Spleen (tissue), 11 donors: Measurements from ENCODE around the gene SPIRE2. TPM values are rescaled to one million over a fixed set of nuclear protein-coding genes. Genes with fewer than 3 reads are reported as not detected.

Experiments used
- DNase-seq: peaks from one replicate; pipeline ENCODE4 v3.0.0-alpha.2; 2020
- H3K27ac ChIP-seq, 8 donors: fragments of 200-600 bp; sonication (generic) in 7 of 8; 1 replicate in 4 of 8; 2 replicates in 4 of 8; pipeline versions ENCODE4 v1.5.0 to v1.8.0; 2016 to 2021; ENCODE audit warnings: inconsistent platforms in 4 of 8, mild to moderate bottlenecking in 4 of 8, moderate library complexity in 1 of 8
- H3K27me3 ChIP-seq, 7 donors: fragments of 200-600 bp; sonication (generic) in 6 of 7; replicated peaks in 1 of 7; 1 replicate in 4 of 7; 2 replicates in 3 of 7; pipeline versions ENCODE4 v1.5.0 to v1.8.0; 2016 to 2021; ENCODE audit warnings: inconsistent platforms in 3 of 7, mild to moderate bottlenecking in 1 of 7
- H3K36me3 ChIP-seq, 6 donors: fragments of 200-600 bp; sonication (generic) in 5 of 6; 1 replicate in 4 of 6; 2 replicates in 2 of 6; pipeline versions ENCODE4 v1.5.0 to v1.8.0; 2016 to 2021; ENCODE audit warnings: inconsistent platforms in 2 of 6
- H3K4me1 ChIP-seq, 6 donors: fragments of 200-600 bp; sonication (generic) in 5 of 6; 1 replicate in 3 of 6; 2 replicates in 3 of 6; pipeline versions ENCODE4 v1.5.0 to v1.8.0; 2016 to 2021; ENCODE audit warnings: inconsistent platforms in 3 of 6
- H3K4me3 ChIP-seq, 8 donors: fragments of 200-600 bp; sonication (generic) in 7 of 8; 1 replicate in 4 of 8; 2 replicates in 4 of 8; pipeline versions ENCODE4 v1.5.0 to v1.8.0; 2016 to 2021; ENCODE audit warnings: inconsistent platforms in 4 of 8, mild to moderate bottlenecking in 4 of 8, moderate library complexity in 2 of 8
- H3K9me3 ChIP-seq, 8 donors: fragments of 200-600 bp; sonication (generic) in 7 of 8; 1 replicate in 4 of 8; 2 replicates in 4 of 8; pipeline versions ENCODE4 v1.5.0 to v1.8.0; 2016 to 2021; ENCODE audit warnings: inconsistent platforms in 4 of 8
- CTCF ChIP-seq, 11 experiments: fragments of 200-600 bp in 7 of 11; fragments of 450-650 bp in 4 of 11; sonication (generic) in 4 of 11; IDR thresholded peaks in 8 of 11; conservative IDR thresholded peaks in 3 of 11; 1 replicate in 7 of 11; 2 replicates in 4 of 11; pipeline versions ENCODE4 v1.4.0 to v1.8.0; 2016 to 2021; ENCODE audit warnings: antibody characterized with exemption in 11 of 11, inconsistent platforms in 4 of 11, mild to moderate bottlenecking in 1 of 11
- POLR2A ChIP-seq, 3 donors: fragments of 450-650 bp; IDR thresholded peaks; one replicate each; pipeline ENCODE4 v1.5.1; 2017; ENCODE audit warnings: antibody characterized with exemption in 3 of 3, mild to moderate bottlenecking in 1 of 3
- POLR2AphosphoS5 ChIP-seq, 3 donors: sonication (generic); formaldehyde crosslinking; IDR thresholded peaks; one replicate each; pipeline ENCODE4 v1.5.1; 2017; ENCODE audit warnings: antibody characterized with exemption in 3 of 3
- WGBS, 5 donors: extraction: QIAGEN DNeasy Blood & Tissue Kit in 3 of 5; methylation state at CpG; one replicate each; pipeline versions ENCODE4 v1.1.5 to v1.1.7; 2013 to 2018; 5-methylcytosine and 5-hydroxymethylcytosine counted together
- intact Hi-C: fragments of 100-400 bp; cut with DNase I; formaldehyde crosslinking; loops from one replicate; pipeline ENCODE4 v1.15.0; 2023; ENCODE audit warnings: low total_unique reads
- polyA plus RNA-seq, 3 donors: library from polyadenylated mRNA; stranded (reverse); fragments of 200-250 nt; gene quantifications; one replicate each; pipeline ENCODE4 v1.2.1, GENCODE V29; 2013
- total RNA-seq, 7 donors: library from RNA; depleted of rRNA in 3 of 7; stranded (reverse); fragments of >200 nt in 3 of 7; fragmentation: NEBNext Ultra II Directional in 4 of 7; extraction: Animal tissue kit (Norgen Biotek cat#: 25700) in 4 of 7; gene quantifications; one replicate each; pipeline versions ENCODE4 v1.1.0 to v1.2.1, GENCODE V29; 2016 to 2021
- donor health status: healthy with polysubstance abuse.
- donor health status: DM: no; HTN: no; CAD: no; lungs with moderate emphysema.
- donor health status: DM: no; HTN: no; CAD: no.
- donor health status: Bipolar disorder and iron deficiency.
- donor health status: healthy.
- donor health status: DM: no; HTN: no; CAD: no.
- donor health status: DM: yes; HTN: yes; CAD: no.

SPIRE2 gene
- total and polyA plus RNA-seq, 10 donors, result 0.80 to 3.2 (median 1.9) TPM

DNA sequence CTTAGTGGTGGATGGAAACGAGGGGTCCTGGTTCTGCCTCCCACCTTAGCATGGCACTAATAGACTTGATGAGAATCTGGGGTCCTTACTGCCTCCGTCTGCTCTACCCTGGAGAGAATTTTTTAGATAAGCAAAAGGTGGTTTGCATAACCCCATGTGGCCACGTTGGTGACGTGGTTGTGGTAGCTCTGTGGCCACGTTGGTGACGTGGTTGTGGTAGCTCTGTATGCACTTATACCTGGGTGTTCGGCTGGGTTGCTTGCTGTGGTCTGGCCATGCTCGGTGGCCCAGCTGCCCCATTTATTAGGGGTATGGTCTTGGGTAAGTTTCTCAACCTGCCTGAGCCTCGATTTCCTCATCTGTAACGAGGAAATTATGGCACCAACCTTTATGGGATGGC lies 13.0 kb downstream of the SPIRE2 start:
- Histone ChIP-seq H3K4me3 (no peak overlapping the region), H3K27me3 (peaks cover 0 to 8% (median 0%) of the 10 kb centered on the region in 7 donors), H3K9me3 (no peaks in the 10 kb centered on the region), H3K36me3 (no peaks in the 10 kb centered on the region), H3K4me1 (peaks cover 0 to 47% (median 27%) of the 10 kb centered on the region in 6 donors), H3K27ac (no peak overlapping the region)
- WGBS, 5 donors, result 48 to 65% (median 57%) methylated on average over 10 of the region's 10 CpGs
- intact Hi-C loops, result no loop called here
- TF ChIP-seq CTCF (IDR thresholded peaks at IDR 0.05 in 8 of 11, conservative IDR thresholded peaks at IDR 0.05 in 3 of 11), result no peak
- TF ChIP-seq POLR2AphosphoS5 (IDR thresholded peaks at IDR 0.05), result peak in 1 of 3 donors; percentile 58
- DNase-seq, result no peak

GRCh38 chr16:89842471-89843408 lies 14.5 kb downstream of the SPIRE2 start:
- no peak overlapping the region for H3K4me3 ChIP-seq
- DNase-seq, result no peak
- intact Hi-C loops, result no loop called here
- H3K36me3 ChIP-seq, result no peaks in the 10 kb centered on the region
- peaks cover 0 to 36% (median 19%) of the 10 kb centered on the region in 6 donors for H3K4me1 ChIP-seq
- H3K27ac ChIP-seq, result no peak overlapping the region
- TF ChIP-seq POLR2A (IDR thresholded peaks at IDR 0.05) (no peak), CTCF (IDR thresholded peaks at IDR 0.05 in 8 of 11, conservative IDR thresholded peaks at IDR 0.05 in 3 of 11) (no peak), POLR2AphosphoS5 (IDR thresholded peaks at IDR 0.05) (no peak)
- peaks cover 0 to 8% (median 0%) of the 10 kb centered on the region in 7 donors for H3K27me3 ChIP-seq
- no peaks in the 10 kb centered on the region for H3K9me3 ChIP-seq
- 76 to 84% (median 77%) methylated on average over 26 of the region's 26 CpGs for WGBS, 5 donors

GRCh38 chr16:89843409-89844350 lies 15.4 kb downstream of the SPIRE2 start:
- 72 to 81% (median 76%) methylated on average over 17 to 20 of the region's 20 CpGs for WGBS, 5 donors
- intact Hi-C loops, result no loop called here
- H3K9me3 ChIP-seq, result no peaks in the 10 kb centered on the region
- no peak overlapping the region for H3K27ac ChIP-seq
- DNase-seq, result no peak
- no peaks in the 10 kb centered on the region for H3K36me3 ChIP-seq
- H3K4me3 ChIP-seq, result no peak overlapping the region
- H3K27me3 ChIP-seq, result peaks cover 0 to 8% (median 0%) of the 10 kb centered on the region in 7 donors
- no peak for TF ChIP-seq CTCF (IDR thresholded peaks at IDR 0.05 in 8 of 11, conservative IDR thresholded peaks at IDR 0.05 in 3 of 11)
- H3K4me1 ChIP-seq, result peaks cover 0 to 27% (median 11%) of the 10 kb centered on the region in 6 donors
